EH (cell line): ENCODE measurements around the gene DAG1.

Source experiments
- DNase-seq: peaks from one replicate; pipeline ENCODE4 v3.0.0-alpha.2; 2015; ENCODE audit warnings: low read depth

Gene DAG1

GRCh38 chr3:49469936-49470713 is at the start of gene DAG1:
Gene DAG1 (plus strand): TSS chr3:49470267. CDS start chr3:49510535, 40,268 bp downstream.
- peak; percentile 97 for DNase-seq

- DNase-seq, result no peak
These were observed 48.1 kb upstream of the DAG1 start for GRCh38 chr3:49421890-49422378.

GRCh38 chr3:49422379-49423248 is 47.5 kb upstream of the DAG1 start, which contains the start of gene AMT:
Gene AMT (minus strand): TSS chr3:49422473. CDS start chr3:49422450, 23 bp downstream.
- peak; percentile 52 for DNase-seq

GRCh38 chr3:49424816-49425215 is 45.3 kb upstream of the DAG1 start:
- no peak for DNase-seq

- no peak for DNase-seq
These were observed 42.5 kb upstream of the DAG1 start for GRCh38 chr3:49427586-49427985.

GRCh38 chr3:49428752-49429080 is 41.4 kb upstream of the DAG1 start:
- DNase-seq, result no peak

GRCh38 chr3:49434731-49435130 is 35.3 kb upstream of the DAG1 start:
- DNase-seq, result no peak

GRCh38 chr3:49445391-49445790 is 24.7 kb upstream of the DAG1 start:
- DNase-seq, result no peak

- no peak for DNase-seq
These were observed 16.4 kb upstream of the DAG1 start for GRCh38 chr3:49453621-49454020.

- peak; percentile 40 for DNase-seq
These were observed 15.6 kb upstream of the DAG1 start for GRCh38 chr3:49454458-49454857.

- DNase-seq, result peak; percentile 25
These were observed 15.0 kb upstream of the DAG1 start for GRCh38 chr3:49454898-49455681.

- peak; percentile 70 for DNase-seq
These were observed 13.6 kb upstream of the DAG1 start for GRCh38 chr3:49456466-49456865.

GRCh38 chr3:49460188-49460890 is 9.7 kb upstream of the DAG1 start:
- DNase-seq, result no peak

GRCh38 chr3:49460956-49461355 is 9.1 kb upstream of the DAG1 start:
- no peak for DNase-seq

- peak; percentile 60 for DNase-seq
These were observed 8.5 kb upstream of the DAG1 start for GRCh38 chr3:49461443-49462171.

GRCh38 chr3:49462222-49462621 is 7.8 kb upstream of the DAG1 start:
- DNase-seq, result peak; percentile 74

- no peak for DNase-seq
These were observed 4.6 kb upstream of the DAG1 start for GRCh38 chr3:49465270-49466034.

GRCh38 chr3:49466085-49466484 is 4.0 kb upstream of the DAG1 start:
- DNase-seq, result no peak

GRCh38 chr3:49469037-49469935 is 781 bp upstream of the DAG1 start:
- peak; percentile 97 for DNase-seq
